Measurements from ENCODE around the gene POP7.

GRCh38 chr7:100694098-100694745 lies 11.7 kb upstream of the POP7 start, which contains the start of gene GIGYF1:
- no peak for TF ChIP-seq CTCF (IDR thresholded peaks at IDR 0.05; ENCODE audit: low read depth, low read length, poor library complexity, severe bottlenecking)
- TF ChIP-seq EZH2phosphoT487 (IDR thresholded peaks at IDR 0.05; ENCODE audit: borderline replicate concordance, low read length) = no peak

Measured in DOHH2 (cell line).